Large intestine (tissue), 12 donors: Measurements from ENCODE around the gene ZFP36. TPM values are rescaled to one million over a fixed set of nuclear protein-coding genes. Genes with fewer than 3 reads are reported as not detected.

Experiments
- DNase-seq, 2 donors: peaks; one replicate each; pipeline versions ENCODE4 v3.0.0 to v3.0.0-alpha.2; 2013
- H3K27ac ChIP-seq: one replicate; pipeline ENCODE4 v1.5.1; 2013; ENCODE audit warnings: low read length
- H3K27me3 ChIP-seq: 2 replicates; pipeline ENCODE4 v1.6.1; 2013; ENCODE audit warnings: low read length; ENCODE audit not compliant: control insufficient read depth, insufficient read depth
- H3K36me3 ChIP-seq: 2 replicates; pipeline ENCODE4 v1.6.1; 2013; ENCODE audit warnings: low read length; ENCODE audit not compliant: control insufficient read depth, insufficient read depth
- H3K4me1 ChIP-seq: one replicate; pipeline ENCODE4 v1.6.1; 2013; ENCODE audit warnings: low read length; ENCODE audit not compliant: control insufficient read depth, insufficient read depth
- H3K4me3 ChIP-seq: one replicate; pipeline ENCODE4 v1.5.1; 2013; ENCODE audit warnings: low read length
- H3K9me3 ChIP-seq: one replicate; pipeline ENCODE4 v1.6.1; 2013; ENCODE audit warnings: mild to moderate bottlenecking, low read depth, low read length, moderate library complexity; ENCODE audit not compliant: control insufficient read depth
- WGBS: methylation state at CpG from one replicate; pipeline ENCODE4 v1.1.5; 2013; ENCODE audit warnings: low lambda C conversion rate; ENCODE audit not compliant: insufficient coverage; 5-methylcytosine and 5-hydroxymethylcytosine counted together
- long read RNA-seq, 11 donors: transcript quantifications; one replicate each; lab custom pipeline, GENCODE V29; 2026
- polyA plus RNA-seq: library from polyadenylated mRNA; unstranded; fragments of 120-200 nt; gene quantifications from one replicate; pipeline ENCODE4 v1.2.1, GENCODE V29; 2013

ZFP36 gene, protein sequence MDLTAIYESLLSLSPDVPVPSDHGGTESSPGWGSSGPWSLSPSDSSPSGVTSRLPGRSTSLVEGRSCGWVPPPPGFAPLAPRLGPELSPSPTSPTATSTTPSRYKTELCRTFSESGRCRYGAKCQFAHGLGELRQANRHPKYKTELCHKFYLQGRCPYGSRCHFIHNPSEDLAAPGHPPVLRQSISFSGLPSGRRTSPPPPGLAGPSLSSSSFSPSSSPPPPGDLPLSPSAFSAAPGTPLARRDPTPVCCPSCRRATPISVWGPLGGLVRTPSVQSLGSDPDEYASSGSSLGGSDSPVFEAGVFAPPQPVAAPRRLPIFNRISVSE
- polyA plus RNA-seq: 419 TPM
- long read RNA-seq, donor 1, transcript ZFP36-203 (2 exons, 1,786 nt): major isoform, 47 of 52 reads
- long read RNA-seq, donor 1, partial matches to known transcripts: 0 of 52 reads
- long read RNA-seq, donor 1, other reads (novel, unspliced or antisense): 5 of 52 reads
- long read RNA-seq, donor 2, transcript ZFP36-203 (2 exons, 1,786 nt): major isoform, 69 of 77 reads
- long read RNA-seq, donor 2, partial matches to known transcripts: 0 of 77 reads
- long read RNA-seq, donor 2, other reads (novel, unspliced or antisense): 8 of 77 reads
- long read RNA-seq, donor 3: 0 reads
- long read RNA-seq, donor 4, transcript ZFP36-203 (2 exons, 1,786 nt): major isoform, 21 of 26 reads
- long read RNA-seq, donor 4, partial matches to known transcripts: 0 of 26 reads
- long read RNA-seq, donor 4, other reads (novel, unspliced or antisense): 5 of 26 reads
- long read RNA-seq, donor 5, transcript ZFP36-203 (2 exons, 1,786 nt): major isoform, 50 of 50 reads
- long read RNA-seq, donor 5, partial matches to known transcripts: 0 of 50 reads
- long read RNA-seq, donor 5, other reads (novel, unspliced or antisense): 0 of 50 reads
- long read RNA-seq, donor 6, transcript ZFP36-203 (2 exons, 1,786 nt): major isoform, 84 of 92 reads
- long read RNA-seq, donor 6, partial matches to known transcripts: 0 of 92 reads
- long read RNA-seq, donor 6, other reads (novel, unspliced or antisense): 8 of 92 reads
- long read RNA-seq, donor 7, transcript ZFP36-203 (2 exons, 1,786 nt): major isoform, 64 of 72 reads
- long read RNA-seq, donor 7, partial matches to known transcripts: 0 of 72 reads
- long read RNA-seq, donor 7, other reads (novel, unspliced or antisense): 8 of 72 reads
- long read RNA-seq, donor 8, transcript ZFP36-203 (2 exons, 1,786 nt): major isoform, 109 of 118 reads
- long read RNA-seq, donor 8, partial matches to known transcripts: 0 of 118 reads
- long read RNA-seq, donor 8, other reads (novel, unspliced or antisense): 9 of 118 reads
- long read RNA-seq, donor 9, transcript ZFP36-203 (2 exons, 1,786 nt): major isoform, 50 of 65 reads
- long read RNA-seq, donor 9, partial matches to known transcripts: 15 of 65 reads
- long read RNA-seq, donor 9, other reads (novel, unspliced or antisense): 0 of 65 reads
- long read RNA-seq, donor 10, transcript ZFP36-203 (2 exons, 1,786 nt): major isoform, 74 of 84 reads
- long read RNA-seq, donor 10, partial matches to known transcripts: 0 of 84 reads
- long read RNA-seq, donor 10, other reads (novel, unspliced or antisense): 10 of 84 reads
- long read RNA-seq, donor 11, transcript ZFP36-203 (2 exons, 1,786 nt): major isoform, 34 of 34 reads
- long read RNA-seq, donor 11, partial matches to known transcripts: 0 of 34 reads
- long read RNA-seq, donor 11, other reads (novel, unspliced or antisense): 0 of 34 reads

DNA sequence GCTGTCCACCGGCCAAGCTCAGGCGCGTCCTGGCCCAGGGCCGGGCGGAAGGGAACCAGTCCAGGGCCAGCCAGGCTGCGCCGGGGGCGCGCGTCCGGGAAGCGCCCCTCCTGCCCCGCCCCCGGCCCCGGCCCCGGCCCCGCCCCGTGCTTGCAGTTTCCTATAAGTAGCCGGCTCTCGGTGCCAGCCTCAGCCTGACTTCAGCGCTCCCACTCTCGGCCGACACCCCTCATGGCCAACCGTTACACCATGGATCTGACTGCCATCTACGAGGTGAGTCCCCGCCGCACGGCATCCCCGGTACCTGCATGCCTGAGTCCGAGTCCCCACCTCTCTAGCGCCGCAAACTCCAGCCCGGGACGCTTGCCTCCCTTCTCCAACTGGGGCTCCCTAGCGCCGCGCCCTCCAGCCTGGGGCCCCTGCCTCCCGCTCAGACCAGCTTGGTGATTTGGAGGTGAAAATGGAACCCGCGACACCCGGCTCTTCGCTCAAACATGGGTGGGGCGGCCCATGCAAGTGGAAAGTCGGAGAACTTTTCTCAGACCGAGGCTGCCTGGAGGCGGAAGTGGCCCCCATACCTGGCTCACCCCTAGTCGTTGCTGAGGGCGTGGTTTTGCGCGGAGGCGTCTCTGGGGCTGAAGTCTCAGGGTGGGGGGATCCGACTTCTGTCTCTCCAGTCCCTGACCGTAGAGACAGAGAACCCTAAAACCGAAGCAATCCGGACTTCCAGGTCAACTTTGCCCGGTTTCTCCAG is at the start of gene ZFP36:
ZFP36 (plus strand) TSS at position 192 of the 754 bp plus-strand sequence; CDS start at position 250, 58 bp downstream.
- WGBS: no CpG with 5 or more reads among the region's 56 CpGs
- H3K4me3 ChIP-seq: peak within 1 kb of the TSS; percentile 78
- peak; percentile 84 to 87 for DNase-seq
- H3K27me3 ChIP-seq: no peaks in the 10 kb centered on the region
- H3K27ac ChIP-seq: peak within 1 kb of the TSS; percentile 98
- peaks cover 15% of the 10 kb centered on the region for H3K36me3 ChIP-seq
- peaks cover 49% of the 10 kb centered on the region for H3K4me1 ChIP-seq
- H3K9me3 ChIP-seq: no peaks in the 10 kb centered on the region

DNA sequence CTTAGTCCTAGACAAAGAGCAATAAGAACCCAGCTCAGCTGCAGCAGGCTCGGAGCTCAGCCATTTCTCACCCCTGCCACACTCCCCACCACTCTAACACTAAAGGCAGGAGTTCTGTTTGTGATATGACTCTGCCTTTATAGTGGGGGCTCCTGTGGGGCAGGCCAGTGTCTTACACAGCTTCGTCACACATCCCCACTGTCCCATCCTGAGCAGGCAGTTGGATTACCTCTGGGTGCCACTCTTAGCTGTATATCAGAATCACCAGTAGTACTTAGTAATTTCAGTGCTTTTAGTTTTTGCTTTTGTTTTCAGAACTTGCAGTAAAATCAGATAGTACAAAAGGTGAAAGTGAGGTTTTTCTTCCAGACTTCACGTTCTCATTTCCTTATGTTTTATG is 47.6 kb upstream of the ZFP36 start:
- H3K4me3 ChIP-seq: no peak overlapping the region
- no peak overlapping the region for H3K27ac ChIP-seq
- no peak for DNase-seq
- H3K27me3 ChIP-seq: no peaks in the 10 kb centered on the region
- no peaks in the 10 kb centered on the region for H3K9me3 ChIP-seq
- no peaks in the 10 kb centered on the region for H3K4me1 ChIP-seq
- H3K36me3 ChIP-seq: peaks cover 79% of the 10 kb centered on the region
- WGBS: 100% methylated on average over 2 of the region's 3 CpGs

DNA sequence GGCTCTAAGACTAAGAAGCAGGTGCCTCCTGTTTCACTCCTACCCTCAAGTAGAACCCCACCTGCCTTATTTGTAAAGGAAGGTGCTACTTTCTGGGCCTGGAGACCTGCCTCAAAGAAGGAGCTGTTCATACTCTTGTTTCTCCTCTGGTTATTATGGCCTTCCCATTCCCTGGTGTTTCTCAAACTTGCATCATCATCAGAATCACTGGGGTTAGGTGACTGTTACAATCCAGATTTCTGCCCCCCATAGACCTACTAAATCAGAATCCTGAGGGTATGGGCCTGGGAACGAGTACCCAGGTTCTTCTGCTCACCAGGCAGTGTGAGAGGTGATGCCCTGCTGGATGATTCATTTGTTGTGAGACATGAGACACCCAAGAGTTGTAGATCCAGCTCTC is 46.0 kb upstream of the ZFP36 start:
- Histone ChIP-seq H3K4me3 (no peak overlapping the region), H3K4me1 (no peaks in the 10 kb centered on the region), H3K27ac (no peak overlapping the region), H3K27me3 (no peaks in the 10 kb centered on the region), H3K36me3 (peaks cover 77% of the 10 kb centered on the region), H3K9me3 (no peaks in the 10 kb centered on the region)
- DNase-seq: no peak
- no CpG with 5 or more reads among the region's 1 CpG for WGBS

DNA sequence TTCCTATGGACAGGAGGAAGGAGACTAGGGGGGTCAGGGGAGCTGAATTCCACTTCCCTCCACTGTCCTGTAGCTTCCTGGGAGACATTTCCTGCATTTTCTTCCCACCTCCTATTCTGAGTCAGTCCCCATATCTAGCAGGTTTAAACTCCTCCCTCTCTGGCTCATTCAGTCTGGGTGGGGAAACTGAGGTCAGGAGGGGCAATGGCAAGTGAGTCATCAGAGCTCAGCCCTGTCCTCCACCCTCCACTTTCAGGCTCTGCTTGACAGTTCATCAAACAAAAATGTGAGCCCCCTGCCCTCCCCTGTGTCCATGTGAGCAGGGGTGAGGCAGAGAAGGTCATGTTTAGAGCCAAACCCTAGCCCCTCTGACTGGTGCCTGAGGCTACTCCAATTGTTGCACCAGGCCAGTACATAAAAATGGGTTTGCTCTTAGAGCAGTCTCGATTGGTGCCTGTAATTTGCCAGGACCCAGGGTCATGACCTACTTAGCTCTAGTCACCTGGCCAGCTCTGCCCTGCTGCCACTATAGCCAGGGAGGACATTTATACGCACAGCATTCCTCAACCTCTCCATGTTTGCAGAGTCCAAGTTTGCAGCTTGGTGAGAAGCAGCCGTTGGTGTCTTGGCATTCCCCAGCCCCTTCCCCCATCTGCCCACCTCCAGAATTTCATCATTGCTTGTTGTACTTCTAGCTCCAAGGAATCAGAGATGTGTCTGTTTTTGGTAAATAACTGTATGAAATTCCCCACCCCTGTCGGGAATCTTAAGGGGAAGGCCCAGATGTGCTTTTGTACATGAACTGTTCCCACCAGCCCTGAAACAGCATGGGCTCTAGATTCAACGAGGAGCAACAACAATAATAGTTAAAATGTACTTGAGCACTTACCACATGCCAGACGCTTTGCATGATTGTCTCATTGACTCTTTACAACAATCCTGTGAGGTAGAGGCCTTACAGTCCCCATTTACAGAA is 43.7 kb upstream of the ZFP36 start:
- DNase-seq: no peak
- Histone ChIP-seq H3K9me3 (no peaks in the 10 kb centered on the region), H3K27me3 (no peaks in the 10 kb centered on the region), H3K4me1 (no peaks in the 10 kb centered on the region), H3K27ac (no peak overlapping the region), H3K4me3 (no peak overlapping the region), H3K36me3 (peaks cover 65% of the 10 kb centered on the region)
- WGBS: no CpG with 5 or more reads among the region's 6 CpGs

DNA sequence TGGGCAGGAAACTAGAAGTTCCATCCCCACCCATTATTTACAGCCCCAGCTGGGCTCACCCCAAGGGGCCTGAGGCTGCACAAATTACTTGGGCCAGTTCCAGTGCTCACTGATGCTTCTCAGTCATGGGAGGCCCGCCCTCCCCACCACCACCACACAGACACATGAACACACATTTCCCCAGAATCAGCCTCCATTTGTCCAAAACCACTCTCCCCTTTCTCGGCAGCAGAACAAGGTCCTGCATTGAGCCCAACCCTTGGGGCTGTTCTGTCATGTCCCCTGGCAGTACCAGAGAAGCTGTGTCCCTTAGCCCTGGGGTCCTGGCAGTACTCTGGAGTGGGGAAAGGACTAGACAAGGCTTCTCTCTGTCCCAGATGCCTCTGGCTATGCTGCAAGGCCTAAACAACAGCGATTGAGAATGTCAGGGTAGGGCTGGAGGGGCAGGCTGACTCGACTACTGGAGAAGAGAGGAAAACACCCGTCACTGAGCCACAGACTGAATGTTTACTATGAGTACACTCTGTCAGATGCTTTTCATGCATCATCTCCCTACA is 42.7 kb upstream of the ZFP36 start:
- 100% methylated on average over 1 of the region's 5 CpGs for WGBS
- no peak for DNase-seq
- no peaks in the 10 kb centered on the region for H3K4me1 ChIP-seq
- peaks cover 64% of the 10 kb centered on the region for H3K36me3 ChIP-seq
- no peak overlapping the region for H3K4me3 ChIP-seq
- no peak overlapping the region for H3K27ac ChIP-seq
- no peaks in the 10 kb centered on the region for H3K27me3 ChIP-seq
- H3K9me3 ChIP-seq: no peaks in the 10 kb centered on the region

DNA sequence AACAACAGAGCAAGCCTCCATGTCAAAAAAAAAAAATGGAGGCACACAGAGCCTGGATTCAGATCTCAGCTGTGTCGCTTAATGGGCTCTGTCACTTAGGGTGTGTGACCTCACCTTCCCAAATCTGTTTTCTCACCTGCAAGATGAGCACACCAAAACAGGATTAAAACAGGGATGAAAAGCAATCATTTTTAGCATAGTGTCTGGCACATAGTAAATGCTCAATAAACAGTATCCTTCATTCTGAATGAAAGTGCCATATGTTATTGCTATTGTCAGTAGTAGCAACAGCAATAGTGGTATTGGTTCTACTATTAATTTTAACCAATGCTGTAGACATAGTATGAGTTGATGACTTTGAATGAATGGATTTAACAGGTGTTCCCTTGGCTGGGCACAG is 41.1 kb upstream of the ZFP36 start:
- no CpG with 5 or more reads among the region's 1 CpG for WGBS
- H3K4me3 ChIP-seq: no peak overlapping the region
- H3K27ac ChIP-seq: no peak overlapping the region
- H3K36me3 ChIP-seq: peaks cover 72% of the 10 kb centered on the region
- no peaks in the 10 kb centered on the region for H3K4me1 ChIP-seq
- no peak for DNase-seq
- H3K27me3 ChIP-seq: no peaks in the 10 kb centered on the region
- no peaks in the 10 kb centered on the region for H3K9me3 ChIP-seq

DNA sequence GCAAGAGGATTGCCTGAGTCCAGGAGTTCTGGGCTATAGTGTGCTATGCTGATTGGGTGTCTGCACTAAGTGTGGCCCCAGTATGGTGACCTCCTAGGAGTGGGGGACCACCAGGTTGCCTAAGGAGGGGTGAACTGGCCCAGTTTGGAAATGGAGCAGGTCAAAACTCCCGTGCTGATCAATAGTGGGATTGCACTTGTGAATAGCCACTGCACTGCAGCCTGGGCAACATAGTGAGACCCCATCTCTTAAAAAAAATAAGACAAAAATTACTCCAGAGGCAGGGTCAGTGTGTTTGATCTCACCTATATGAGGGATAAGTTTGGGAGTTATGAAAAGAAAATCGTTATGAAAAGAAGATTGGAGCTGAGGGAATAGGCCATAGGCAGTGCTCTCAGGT is 37.4 kb upstream of the ZFP36 start:
- peaks cover 69% of the 10 kb centered on the region for H3K36me3 ChIP-seq
- WGBS: 100% methylated on average over 1 of the region's 2 CpGs
- DNase-seq: no peak
- no peaks in the 10 kb centered on the region for H3K27me3 ChIP-seq
- H3K27ac ChIP-seq: no peak overlapping the region
- no peaks in the 10 kb centered on the region for H3K4me1 ChIP-seq
- no peak overlapping the region for H3K4me3 ChIP-seq
- H3K9me3 ChIP-seq: no peaks in the 10 kb centered on the region

DNA sequence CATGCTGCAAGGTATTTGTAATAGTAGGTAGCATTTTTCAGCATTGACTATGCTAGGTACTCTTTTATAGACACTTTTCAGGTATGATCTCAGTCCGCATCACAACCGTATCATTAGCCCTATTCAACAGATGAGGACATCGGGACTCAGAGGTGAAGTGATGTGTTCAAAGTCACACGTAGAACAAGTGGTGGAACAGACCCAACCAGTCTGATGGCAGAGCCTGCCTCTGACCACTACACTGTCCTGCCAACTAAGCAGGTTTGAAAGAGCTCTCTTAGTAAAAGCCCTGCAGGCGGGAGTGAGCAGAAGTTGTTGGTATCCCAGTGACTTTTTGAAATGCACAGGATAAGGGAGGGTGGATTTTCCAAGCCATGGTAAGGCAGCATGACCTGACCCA is 35.9 kb upstream of the ZFP36 start:
- Histone ChIP-seq H3K27me3 (no peaks in the 10 kb centered on the region), H3K4me3 (no peak overlapping the region), H3K36me3 (peaks cover 69% of the 10 kb centered on the region), H3K4me1 (no peaks in the 10 kb centered on the region), H3K9me3 (no peaks in the 10 kb centered on the region), H3K27ac (no peak overlapping the region)
- no peak for DNase-seq
- no CpG with 5 or more reads among the region's 5 CpGs for WGBS
